Peyer's patch (tissue), 4 donors: ENCODE data around the gene ATAD5. TPM values are rescaled to one million over a fixed set of nuclear protein-coding genes. Genes with fewer than 3 reads are reported as not detected.
"Not testable (repeated sequence)": the region's sequence is repeated elsewhere in the genome, so short reads cannot be mapped to it uniquely, and the experiment has no call there.

Experiments
- DNase-seq, 3 donors: peaks; one replicate each; pipeline ENCODE4 v3.0.0-alpha.2; 2017 to 2019
- H3K27ac ChIP-seq, 4 donors: fragments of 200-600 bp; sonication (generic); one replicate each; pipeline ENCODE4 v1.5.1; 2016 to 2019
- H3K27me3 ChIP-seq, 2 donors: fragments of 200-600 bp; sonication (generic); one replicate each; pipeline ENCODE4 v1.5.1; 2019
- H3K36me3 ChIP-seq, 3 donors: fragments of 200-600 bp; sonication (generic); one replicate each; pipeline ENCODE4 v1.5.1; 2016 to 2019
- H3K4me1 ChIP-seq, 4 donors: fragments of 200-600 bp; sonication (generic); one replicate each; pipeline ENCODE4 v1.5.1; 2016 to 2019
- H3K4me3 ChIP-seq, 4 donors: fragments of 200-600 bp; sonication (generic); 1 replicate in 3 of 4; 2 replicates in 1 of 4; pipeline ENCODE4 v1.5.1; 2016 to 2019; ENCODE audit warnings: mild to moderate bottlenecking in 1 of 4
- H3K9me3 ChIP-seq, 4 donors: fragments of 200-600 bp; sonication (generic); one replicate each; pipeline ENCODE4 v1.5.1; 2016 to 2019; ENCODE audit warnings: mild to moderate bottlenecking in 1 of 4
- CTCF ChIP-seq, 6 experiments: fragments of 450-650 bp in 4 of 6; fragments of 200-600 bp in 2 of 6; sonication (generic) in 1 of 6; IDR thresholded peaks; one replicate each; pipeline ENCODE4 v1.5.1; 2017 to 2019; ENCODE audit warnings: antibody characterized with exemption in 6 of 6, mild to moderate bottlenecking in 3 of 6, moderate library complexity in 1 of 6
- POLR2A ChIP-seq, 2 donors: fragments of 450-650 bp; IDR thresholded peaks; one replicate each; pipeline ENCODE4 v1.5.1; 2017; ENCODE audit warnings: antibody characterized with exemption in 2 of 2, mild to moderate bottlenecking in 2 of 2, moderate library complexity in 2 of 2
- total RNA-seq, 4 donors: library from RNA; depleted of rRNA; stranded (reverse); fragments of >200 nt; gene quantifications; one replicate each; pipeline ENCODE4 v1.1.0, GENCODE V29; 2016

The ATAD5 gene
- total RNA-seq, 4 donors from 2014 or later, result 2.3 to 14.0 (median 2.6) TPM

- H3K9me3 ChIP-seq, result no peaks in the 10 kb centered on the region
- TF ChIP-seq CTCF (IDR thresholded peaks at IDR 0.05) (no peak), POLR2A (IDR thresholded peaks at IDR 0.05) (no peak)
- H3K4me3 ChIP-seq, result no peak overlapping the region
- no peak for DNase-seq
- H3K4me1 ChIP-seq, result peaks cover 0 to 18% (median 7%) of the 10 kb centered on the region in 4 donors
- H3K36me3 ChIP-seq, result peaks cover 0 to 11% (median 0%) of the 10 kb centered on the region in 3 donors
- H3K27ac ChIP-seq, result peak overlapping the region in 1 of 4 donors; percentile 84
- H3K27me3 ChIP-seq, result no peaks in the 10 kb centered on the region
These were observed 23.9 kb upstream of the ATAD5 start for GRCh38 chr17:30807896-30808295.

DNA sequence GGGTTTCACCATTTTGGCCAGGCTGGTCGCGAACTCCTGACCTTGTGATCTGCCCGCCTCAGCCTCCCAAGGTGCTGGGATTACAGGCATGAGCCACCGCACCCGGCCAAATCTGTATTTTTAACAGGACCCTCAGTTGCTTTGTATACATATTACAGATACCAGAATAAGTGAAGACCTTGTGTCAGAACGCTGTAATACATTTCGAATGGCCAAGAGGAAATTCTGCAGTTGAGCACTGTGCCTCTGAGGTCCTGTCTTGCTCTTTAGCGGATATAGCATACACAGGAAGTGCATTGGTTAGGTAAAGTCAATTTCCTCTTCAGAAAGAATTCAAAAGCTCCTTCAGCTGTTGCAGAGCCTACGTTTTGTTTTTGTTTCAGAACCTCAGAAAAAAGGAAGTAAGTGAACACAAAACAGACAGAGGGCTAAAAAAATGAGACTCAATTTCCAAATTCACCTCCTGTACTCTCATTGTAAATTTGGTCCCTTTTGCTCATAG lies 22.9 kb upstream of the ATAD5 start:
- H3K36me3 ChIP-seq, result peaks cover 0 to 2% (median 0%) of the 10 kb centered on the region in 3 donors
- no peak for TF ChIP-seq CTCF (IDR thresholded peaks at IDR 0.05)
- no peak for TF ChIP-seq POLR2A (IDR thresholded peaks at IDR 0.05)
- H3K9me3 ChIP-seq, result no peaks in the 10 kb centered on the region
- peak overlapping the region in 1 of 4 donors; percentile 18 for H3K4me3 ChIP-seq
- no peak for DNase-seq
- H3K27me3 ChIP-seq, result no peaks in the 10 kb centered on the region
- peaks cover 0 to 22% (median 9%) of the 10 kb centered on the region in 4 donors for H3K4me1 ChIP-seq
- H3K27ac ChIP-seq, result peak overlapping the region; percentile 32 to 84 (median 79)

- Histone ChIP-seq H3K36me3 (no peaks in the 10 kb centered on the region), H3K4me1 (peaks cover 0 to 22% (median 9%) of the 10 kb centered on the region in 4 donors), H3K9me3 (no peaks in the 10 kb centered on the region), H3K27me3 (no peaks in the 10 kb centered on the region), H3K4me3 (no peak overlapping the region), H3K27ac (peak overlapping the region; percentile 32 to 84 (median 79))
- no peak for TF ChIP-seq POLR2A (IDR thresholded peaks at IDR 0.05)
- TF ChIP-seq CTCF (IDR thresholded peaks at IDR 0.05), result no peak
- DNase-seq, result no peak
These were observed 21.9 kb upstream of the ATAD5 start for GRCh38 chr17:30809867-30810266.

DNA sequence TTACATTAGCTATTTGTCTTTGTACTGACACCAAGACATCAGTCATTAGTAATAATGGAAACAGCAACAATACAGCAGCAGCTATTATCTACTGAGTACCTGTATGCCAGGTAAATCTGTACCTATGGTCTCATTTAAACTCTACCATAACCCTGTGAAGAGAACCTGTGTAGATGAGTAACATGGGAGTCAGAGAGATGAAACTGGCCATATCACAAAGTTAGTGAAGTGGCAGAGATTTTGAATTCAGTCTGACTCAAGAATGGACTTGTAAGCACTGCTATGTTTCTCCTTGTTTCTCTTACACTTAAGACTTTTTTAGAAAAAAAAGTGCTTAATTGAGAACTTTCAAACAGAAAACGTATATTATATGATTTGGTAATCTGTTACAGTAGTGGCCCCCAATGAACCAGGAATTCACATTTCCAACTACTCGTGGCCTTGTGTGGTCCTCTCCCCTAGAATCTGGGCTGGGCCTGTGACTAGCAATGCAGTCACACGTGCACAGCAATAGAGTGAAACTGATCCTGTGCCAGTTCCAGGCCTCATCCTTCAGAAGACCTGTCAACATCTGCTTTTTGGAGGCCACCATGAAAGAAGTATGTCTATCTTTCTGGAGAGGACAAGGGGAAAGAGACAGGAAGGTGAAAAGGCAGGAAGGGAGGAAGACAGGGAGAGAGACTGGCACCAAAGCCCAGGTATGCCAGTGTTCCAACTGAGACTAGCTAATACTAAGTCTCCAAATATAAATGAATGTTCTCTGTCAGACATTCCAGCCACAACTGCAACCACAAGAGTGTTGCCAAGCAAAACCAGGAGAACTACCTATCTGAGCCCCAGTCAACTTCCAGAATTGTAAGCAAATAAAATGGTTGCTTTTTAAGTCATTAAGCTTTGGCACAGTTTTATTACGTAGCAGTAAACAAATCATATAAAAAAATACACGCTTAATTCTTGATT lies 19.3 kb upstream of the ATAD5 start:
- peak overlapping the region in 1 of 4 donors; percentile 46 for H3K27ac ChIP-seq
- H3K36me3 ChIP-seq, result no peaks in the 10 kb centered on the region
- DNase-seq, result no peak
- H3K4me1 ChIP-seq, result peaks cover 0 to 22% (median 9%) of the 10 kb centered on the region in 4 donors
- H3K9me3 ChIP-seq, result no peaks in the 10 kb centered on the region
- H3K27me3 ChIP-seq, result no peaks in the 10 kb centered on the region
- no peak for TF ChIP-seq CTCF (IDR thresholded peaks at IDR 0.05)
- no peak for TF ChIP-seq POLR2A (IDR thresholded peaks at IDR 0.05)
- H3K4me3 ChIP-seq, result no peak overlapping the region

DNA sequence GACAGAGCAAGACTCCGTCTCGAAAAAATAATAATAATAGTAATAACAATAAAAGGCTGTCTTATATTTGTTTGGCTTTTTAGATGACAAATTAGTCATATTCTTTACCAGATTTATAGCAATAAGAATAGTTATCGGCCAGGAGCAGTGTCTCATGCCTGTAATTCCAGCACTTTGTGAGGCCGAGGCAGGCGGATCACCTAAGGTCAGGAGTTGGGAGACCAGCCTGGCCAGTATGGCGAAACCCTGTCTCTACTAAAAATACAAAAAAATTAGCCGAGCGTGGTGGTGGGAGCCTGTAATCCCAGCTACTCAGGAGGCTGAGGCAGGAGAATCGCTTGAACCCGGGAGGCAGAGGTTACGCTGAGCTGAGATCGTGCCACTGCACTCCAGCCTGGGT lies 17.5 kb upstream of the ATAD5 start:
- H3K27ac ChIP-seq, H3K4me3 ChIP-seq, H3K27me3 ChIP-seq, H3K9me3 ChIP-seq, H3K36me3 ChIP-seq: not testable (repeated sequence)
- peaks cover 0 to 22% (median 9%) of the 10 kb centered on the region in 4 donors for H3K4me1 ChIP-seq
- DNase-seq, result peak in 1 of 3 donors; percentile 1

GRCh38 chr17:30814860-30815259 lies 16.9 kb upstream of the ATAD5 start:
- H3K9me3 ChIP-seq, H3K27ac ChIP-seq, H3K27me3 ChIP-seq, H3K36me3 ChIP-seq, H3K4me3 ChIP-seq: not testable (repeated sequence)
- H3K4me1 ChIP-seq, result peaks cover 0 to 17% (median 6%) of the 10 kb centered on the region in 4 donors
- peak in 1 of 3 donors; percentile 10 for DNase-seq
